ENCODE data around the gene ALK.

Gene ALK

DNA sequence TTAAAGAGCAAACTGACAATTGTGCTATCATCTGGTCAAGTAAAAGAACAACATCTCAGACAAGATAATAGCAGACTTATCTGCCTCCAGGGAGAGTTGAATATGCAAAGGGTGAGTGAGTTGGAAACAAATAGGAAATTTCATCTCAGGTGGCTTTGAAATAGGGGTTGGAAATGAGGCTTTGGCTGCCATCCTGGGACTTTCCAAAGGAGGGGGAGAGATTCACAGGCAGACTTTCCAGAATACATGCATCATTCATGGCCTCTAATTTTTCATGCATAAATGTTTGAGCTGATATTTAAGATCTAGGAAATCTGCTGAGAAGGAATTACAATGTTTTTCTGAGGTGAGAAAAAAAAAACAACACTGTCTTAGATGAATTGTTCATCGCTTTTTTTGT is 300.5 kb downstream of the ALK start:
- no peak overlapping the region for H3K4me3 ChIP-seq (ENCODE audit: control insufficient read depth, low read depth, low read length)
- TF ChIP-seq, protein P1, sequence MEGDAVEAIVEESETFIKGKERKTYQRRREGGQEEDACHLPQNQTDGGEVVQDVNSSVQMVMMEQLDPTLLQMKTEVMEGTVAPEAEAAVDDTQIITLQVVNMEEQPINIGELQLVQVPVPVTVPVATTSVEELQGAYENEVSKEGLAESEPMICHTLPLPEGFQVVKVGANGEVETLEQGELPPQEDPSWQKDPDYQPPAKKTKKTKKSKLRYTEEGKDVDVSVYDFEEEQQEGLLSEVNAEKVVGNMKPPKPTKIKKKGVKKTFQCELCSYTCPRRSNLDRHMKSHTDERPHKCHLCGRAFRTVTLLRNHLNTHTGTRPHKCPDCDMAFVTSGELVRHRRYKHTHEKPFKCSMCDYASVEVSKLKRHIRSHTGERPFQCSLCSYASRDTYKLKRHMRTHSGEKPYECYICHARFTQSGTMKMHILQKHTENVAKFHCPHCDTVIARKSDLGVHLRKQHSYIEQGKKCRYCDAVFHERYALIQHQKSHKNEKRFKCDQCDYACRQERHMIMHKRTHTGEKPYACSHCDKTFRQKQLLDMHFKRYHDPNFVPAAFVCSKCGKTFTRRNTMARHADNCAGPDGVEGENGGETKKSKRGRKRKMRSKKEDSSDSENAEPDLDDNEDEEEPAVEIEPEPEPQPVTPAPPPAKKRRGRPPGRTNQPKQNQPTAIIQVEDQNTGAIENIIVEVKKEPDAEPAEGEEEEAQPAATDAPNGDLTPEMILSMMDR (IDR thresholded peaks at IDR 0.05; ENCODE audit: control insufficient read depth, insufficient read depth, low read depth, low read length, missing control alignments): no peak
- DNase-seq (ENCODE audit: low read depth): no peak

DNA sequence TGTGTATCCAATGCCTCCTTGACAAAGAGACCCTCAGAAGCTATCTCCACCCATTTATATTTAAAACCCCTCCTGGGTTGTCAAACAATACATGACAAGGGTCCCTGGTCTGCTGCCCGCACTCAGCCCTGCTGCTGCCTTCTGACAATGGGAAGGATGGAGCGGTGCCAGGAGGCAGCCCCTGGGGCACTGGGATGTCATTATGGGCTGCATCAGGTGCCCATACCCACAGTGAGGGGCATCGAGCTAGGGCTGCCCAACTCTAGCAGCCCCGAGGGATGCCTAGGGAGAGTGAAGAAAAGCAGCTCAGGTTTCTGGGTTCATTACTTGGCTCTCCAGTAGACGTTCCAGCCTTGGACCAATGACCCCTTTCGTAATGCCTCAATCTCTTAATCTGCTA is 301.7 kb downstream of the ALK start:
- no peak overlapping the region for H3K4me3 ChIP-seq (ENCODE audit: control insufficient read depth, low read depth, low read length)
- TF ChIP-seq, protein P1 (IDR thresholded peaks at IDR 0.05; ENCODE audit: control insufficient read depth, insufficient read depth, low read depth, low read length, missing control alignments): no peak
- no peak for DNase-seq (ENCODE audit: low read depth)

DNA sequence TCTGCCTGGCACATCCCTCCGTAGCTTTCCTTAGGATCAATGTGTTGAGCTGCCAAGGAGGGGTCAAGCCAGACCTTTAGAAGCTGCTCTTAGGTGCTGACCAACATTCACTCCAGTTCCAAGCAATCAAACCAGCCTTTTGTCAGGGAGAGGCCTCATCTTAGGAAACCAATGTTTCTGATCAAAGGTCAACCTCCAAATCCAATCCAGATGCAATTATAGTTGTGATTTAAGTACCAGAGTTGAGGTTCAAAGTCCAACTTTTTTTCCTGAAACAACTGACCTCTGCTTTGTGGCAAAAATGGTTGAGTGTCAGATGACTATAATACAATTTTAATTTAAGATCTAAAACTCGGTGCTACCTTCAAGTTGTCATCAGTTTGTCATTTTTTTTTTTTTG is 303.4 kb downstream of the ALK start:
- TF ChIP-seq, protein P1 (IDR thresholded peaks at IDR 0.05; ENCODE audit: control insufficient read depth, insufficient read depth, low read depth, low read length, missing control alignments): no peak
- no peak overlapping the region for H3K4me3 ChIP-seq (ENCODE audit: control insufficient read depth, low read depth, low read length)
- no peak for DNase-seq (ENCODE audit: low read depth)

GRCh38 chr2:29617351-29617750 is 304.0 kb downstream of the ALK start:
- no peak for DNase-seq (ENCODE audit: low read depth)
- no peak overlapping the region for H3K4me3 ChIP-seq (ENCODE audit: control insufficient read depth, low read depth, low read length)
- TF ChIP-seq, protein P1 (IDR thresholded peaks at IDR 0.05; ENCODE audit: control insufficient read depth, insufficient read depth, low read depth, low read length, missing control alignments): no peak

DNA sequence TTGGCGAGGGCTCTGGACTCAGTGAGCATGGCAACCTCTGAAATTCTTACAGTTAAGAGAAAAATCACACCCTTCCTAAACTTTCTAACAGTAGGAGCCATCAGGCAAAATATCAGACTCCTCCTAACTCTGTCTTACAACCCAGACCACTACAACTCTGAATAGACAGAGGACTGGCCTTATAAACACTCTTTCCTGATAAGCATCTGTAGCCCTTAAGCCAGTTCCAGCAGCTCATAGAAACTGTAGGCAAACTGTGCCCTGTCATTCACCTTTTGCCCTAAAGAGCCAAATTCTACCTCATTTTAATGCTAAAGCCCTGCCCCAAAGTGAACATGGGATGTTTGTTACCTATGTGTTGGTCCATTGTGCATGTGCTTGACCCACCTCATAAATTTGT is 304.8 kb downstream of the ALK start:
- no peak for DNase-seq (ENCODE audit: low read depth)
- TF ChIP-seq, protein P1 (IDR thresholded peaks at IDR 0.05; ENCODE audit: control insufficient read depth, insufficient read depth, low read depth, low read length, missing control alignments): no peak
- H3K4me3 ChIP-seq (ENCODE audit: control insufficient read depth, low read depth, low read length): no peak overlapping the region

GRCh38 chr2:29615841-29616240 is 305.5 kb downstream of the ALK start:
- H3K4me3 ChIP-seq (ENCODE audit: control insufficient read depth, low read depth, low read length): no peak overlapping the region
- no peak for DNase-seq (ENCODE audit: low read depth)
- TF ChIP-seq, protein P1 (IDR thresholded peaks at IDR 0.05; ENCODE audit: control insufficient read depth, insufficient read depth, low read depth, low read length, missing control alignments): no peak

DNA sequence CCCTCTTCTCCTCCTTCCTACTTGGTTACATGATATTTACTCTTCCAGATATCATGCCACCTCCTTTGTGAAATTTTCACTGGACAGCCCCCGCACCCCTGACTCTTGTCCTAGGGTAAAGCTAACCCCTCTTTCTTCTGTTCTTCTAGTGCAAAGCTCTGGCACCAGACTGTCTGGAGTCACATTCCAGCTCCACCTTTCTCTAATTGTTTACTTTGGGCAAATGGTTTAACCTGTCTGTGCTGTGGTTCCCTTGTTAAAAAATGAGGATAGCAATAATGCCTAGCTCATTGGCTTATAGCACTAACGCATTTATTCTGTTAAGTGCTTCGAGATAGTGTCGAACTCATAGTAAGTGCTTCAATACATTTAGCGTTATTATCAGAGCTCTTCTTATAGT is 306.2 kb downstream of the ALK start:
- H3K4me3 ChIP-seq (ENCODE audit: control insufficient read depth, low read depth, low read length): no peak overlapping the region
- DNase-seq (ENCODE audit: low read depth): no peak
- TF ChIP-seq, protein P1 (IDR thresholded peaks at IDR 0.05; ENCODE audit: control insufficient read depth, insufficient read depth, low read depth, low read length, missing control alignments): no peak

Data from AG09309 (cell line).